Uterus (tissue), 2 donors: ENCODE data around the gene DENND2A.

Experiments
- POLR2A ChIP-seq, 2 donors: fragments of 450-650 bp; IDR thresholded peaks; one replicate each; pipeline ENCODE4 v1.6.1; 2016; ENCODE audit warnings: antibody characterized with exemption in 2 of 2, mild to moderate bottlenecking in 1 of 2, moderate library complexity in 1 of 2
- TF ChIP-seq, protein P1 (sequence below), 4 experiments: fragments of 200-600 bp in 2 of 4; fragments of 450-650 bp in 2 of 4; sonication (generic) in 2 of 4; IDR thresholded peaks; one replicate each; pipeline ENCODE4 v1.5.1; 2016 to 2019; ENCODE audit warnings: antibody characterized with exemption in 4 of 4, mild to moderate bottlenecking in 2 of 4, moderate library complexity in 1 of 4

GRCh38 chr7:140686921-140687320, 46.3 kb upstream of the DENND2A start:
- TF ChIP-seq, protein P1, sequence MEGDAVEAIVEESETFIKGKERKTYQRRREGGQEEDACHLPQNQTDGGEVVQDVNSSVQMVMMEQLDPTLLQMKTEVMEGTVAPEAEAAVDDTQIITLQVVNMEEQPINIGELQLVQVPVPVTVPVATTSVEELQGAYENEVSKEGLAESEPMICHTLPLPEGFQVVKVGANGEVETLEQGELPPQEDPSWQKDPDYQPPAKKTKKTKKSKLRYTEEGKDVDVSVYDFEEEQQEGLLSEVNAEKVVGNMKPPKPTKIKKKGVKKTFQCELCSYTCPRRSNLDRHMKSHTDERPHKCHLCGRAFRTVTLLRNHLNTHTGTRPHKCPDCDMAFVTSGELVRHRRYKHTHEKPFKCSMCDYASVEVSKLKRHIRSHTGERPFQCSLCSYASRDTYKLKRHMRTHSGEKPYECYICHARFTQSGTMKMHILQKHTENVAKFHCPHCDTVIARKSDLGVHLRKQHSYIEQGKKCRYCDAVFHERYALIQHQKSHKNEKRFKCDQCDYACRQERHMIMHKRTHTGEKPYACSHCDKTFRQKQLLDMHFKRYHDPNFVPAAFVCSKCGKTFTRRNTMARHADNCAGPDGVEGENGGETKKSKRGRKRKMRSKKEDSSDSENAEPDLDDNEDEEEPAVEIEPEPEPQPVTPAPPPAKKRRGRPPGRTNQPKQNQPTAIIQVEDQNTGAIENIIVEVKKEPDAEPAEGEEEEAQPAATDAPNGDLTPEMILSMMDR (IDR thresholded peaks at IDR 0.05), result no peak
- no peak for TF ChIP-seq POLR2A (IDR thresholded peaks at IDR 0.05)
